Mesenchymal stem cell (in vitro differentiated cells and primary cell): Measurements from ENCODE around the gene SIK3.

ENCODE experiments used
- DNase-seq: peaks from one replicate; pipeline ENCODE4 v3.0.0-alpha.2; 2013
- H2AFZ ChIP-seq: one replicate; pipeline ENCODE4 v1.6.1; 2013; ENCODE audit warnings: low read depth, mild to moderate bottlenecking, control low read depth, inconsistent platforms, low read length, moderate library complexity
- H2AK5ac ChIP-seq: 2 replicates; pipeline ENCODE4 v1.6.1; 2013; ENCODE audit warnings: low read length, moderate library complexity, mild to moderate bottlenecking, inconsistent platforms; ENCODE audit not compliant: severe bottlenecking
- H2BK120ac ChIP-seq: one replicate; pipeline ENCODE4 v1.6.1; 2013; ENCODE audit warnings: low read depth, mild to moderate bottlenecking, inconsistent platforms, low read length, moderate library complexity
- H2BK12ac ChIP-seq, 2 experiments: one replicate each; pipeline ENCODE4 v1.6.1; 2013; ENCODE audit warnings: inconsistent platforms in 2 of 2, low read length in 2 of 2, mild to moderate bottlenecking in 2 of 2, moderate library complexity in 2 of 2, control low read depth in 1 of 2
- H2BK15ac ChIP-seq: one replicate; pipeline ENCODE4 v1.6.1; 2013; ENCODE audit warnings: mild to moderate bottlenecking, low read depth, inconsistent platforms; ENCODE audit not compliant: poor library complexity, severe bottlenecking
- H2BK5ac ChIP-seq: 2 replicates; pipeline ENCODE4 v1.6.1; 2013; ENCODE audit warnings: low read depth, mild to moderate bottlenecking, low read length, control low read depth, inconsistent platforms; ENCODE audit not compliant: poor library complexity, severe bottlenecking
- H3K14ac ChIP-seq, 2 experiments: one replicate each; pipeline ENCODE4 v1.6.1; 2013; ENCODE audit warnings: inconsistent platforms in 2 of 2, low read length in 2 of 2, control low read depth in 1 of 2, mild to moderate bottlenecking in 1 of 2, moderate library complexity in 1 of 2
- H3K18ac ChIP-seq, 2 experiments: one replicate each; pipeline ENCODE4 v1.6.1; 2013; ENCODE audit warnings: inconsistent platforms in 2 of 2, low read length in 2 of 2, control low read depth in 1 of 2, low read depth in 1 of 2, mild to moderate bottlenecking in 1 of 2
- H3K23ac ChIP-seq, 2 experiments: one replicate each; pipeline ENCODE4 v1.6.1; 2013; ENCODE audit warnings: inconsistent platforms in 2 of 2, low read length in 2 of 2, mild to moderate bottlenecking in 2 of 2, moderate library complexity in 2 of 2, control low read depth in 1 of 2
- H3K27ac ChIP-seq: 2 replicates; pipeline ENCODE4 v1.5.1; 2013; ENCODE audit warnings: mild to moderate bottlenecking, moderate library complexity, low read length, control low read depth, inconsistent platforms; ENCODE audit not compliant: poor library complexity, severe bottlenecking
- H3K27me3 ChIP-seq, 2 experiments: 2 replicates each; pipeline versions ENCODE4 v1.6.1 to v1.7.0; 2013; ENCODE audit warnings: low read length in 2 of 2, mild to moderate bottlenecking in 2 of 2, moderate library complexity in 2 of 2, control low read depth in 1 of 2, inconsistent platforms in 1 of 2; ENCODE audit not compliant: control insufficient read depth in 1 of 2, insufficient read depth in 1 of 2
- H3K36me3 ChIP-seq, 2 experiments: 2 replicates each; pipeline versions ENCODE4 v1.6.1 to v1.7.0; 2013; ENCODE audit warnings: low read length in 2 of 2, control low read depth in 1 of 2, inconsistent platforms in 1 of 2, low read depth in 1 of 2, mild to moderate bottlenecking in 1 of 2; ENCODE audit not compliant: insufficient read depth in 2 of 2, control insufficient read depth in 1 of 2
- H3K4ac ChIP-seq, 2 experiments: one replicate each; pipeline ENCODE4 v1.6.1; 2013; ENCODE audit warnings: inconsistent platforms in 2 of 2, low read length in 2 of 2, mild to moderate bottlenecking in 2 of 2, moderate library complexity in 2 of 2, control low read depth in 1 of 2, low read depth in 1 of 2
- H3K4me1 ChIP-seq: 2 replicates; pipeline ENCODE4 v1.6.1; 2013; ENCODE audit warnings: low read depth, low read length, control low read depth; ENCODE audit not compliant: control insufficient read depth, insufficient read depth
- H3K4me2 ChIP-seq: 2 replicates; pipeline ENCODE4 v1.6.1; 2013; ENCODE audit warnings: low read length, mild to moderate bottlenecking, inconsistent platforms; ENCODE audit not compliant: poor library complexity, severe bottlenecking
- H3K4me3 ChIP-seq, 2 experiments: 2 replicates each; pipeline versions ENCODE4 v1.5.1 to v1.7.0; 2013; ENCODE audit warnings: low read length in 2 of 2, mild to moderate bottlenecking in 2 of 2, control low read depth in 1 of 2, low read depth in 1 of 2; ENCODE audit not compliant: insufficient read depth in 1 of 2
- H3K79me1 ChIP-seq: replicated peaks from 2 replicates; pipeline ENCODE4 v1.6.1; 2013; ENCODE audit warnings: mild to moderate bottlenecking, control low read depth, low read length, inconsistent platforms; ENCODE audit not compliant: poor library complexity, severe bottlenecking
- H3K9ac ChIP-seq: 2 replicates; pipeline ENCODE4 v1.7.0; 2013; ENCODE audit warnings: mild to moderate bottlenecking, low read length, moderate library complexity
- H3K9me3 ChIP-seq: 2 replicates; pipeline ENCODE4 v1.7.0; 2013; ENCODE audit warnings: mild to moderate bottlenecking, low read length; ENCODE audit not compliant: control insufficient read depth
- H4K8ac ChIP-seq: one replicate; pipeline ENCODE4 v1.6.1; 2013; ENCODE audit warnings: inconsistent platforms, mild to moderate bottlenecking, low read length, moderate library complexity
- H4K91ac ChIP-seq: one replicate; pipeline ENCODE4 v1.6.1; 2013; ENCODE audit warnings: mild to moderate bottlenecking, low read length, inconsistent platforms
- WGBS: methylation state at CpG from one replicate; pipeline ENCODE4 v1.1.7; 2013; ENCODE audit warnings: mixed read lengths; 5-methylcytosine and 5-hydroxymethylcytosine counted together

Gene SIK3

DNA sequence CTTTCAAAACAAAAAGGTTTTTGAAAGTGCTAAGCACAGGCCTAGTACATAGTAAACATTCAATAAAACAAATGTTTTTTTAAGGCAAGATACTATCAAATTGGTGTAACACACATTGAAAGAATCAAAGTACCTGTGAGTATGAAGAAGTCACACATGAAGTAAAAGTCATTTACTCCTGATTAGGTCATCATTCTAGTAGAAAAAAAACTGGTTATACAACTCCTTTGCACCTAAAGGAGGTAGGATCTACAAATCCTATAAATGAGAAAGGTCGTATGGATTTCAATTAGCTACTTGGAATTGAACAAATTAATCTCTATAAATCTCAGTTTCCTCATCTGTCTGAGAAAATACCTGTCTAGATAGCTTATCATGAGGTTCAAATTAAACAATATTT, 80.8 kb downstream of the SIK3 start:
- H3K4me3 ChIP-seq, result no peak overlapping the region
- H3K18ac ChIP-seq, result no peak overlapping the region
- H2AFZ ChIP-seq, result no peak overlapping the region
- H4K91ac ChIP-seq, result no peak overlapping the region
- H3K27me3 ChIP-seq, result no peaks in the 10 kb centered on the region
- H2BK5ac ChIP-seq, result no peak overlapping the region
- no peaks in the 10 kb centered on the region for H3K36me3 ChIP-seq
- peaks cover 4% of the 10 kb centered on the region for H3K9me3 ChIP-seq
- H3K27ac ChIP-seq, result no peak overlapping the region
- peaks cover 1% of the 10 kb centered on the region for H3K4me1 ChIP-seq
- no peak overlapping the region for H2BK120ac ChIP-seq
- H3K4me2 ChIP-seq, result no peak overlapping the region
- H2BK15ac ChIP-seq, result no peak overlapping the region
- WGBS, result no CpG with 5 or more reads among the region's 1 CpG
- H3K79me1 ChIP-seq, result peaks cover 25% of the 10 kb centered on the region
- no peak overlapping the region for H3K4ac ChIP-seq
- H2AK5ac ChIP-seq, result no peak overlapping the region
- H2BK12ac ChIP-seq, result no peak overlapping the region
- no peak overlapping the region for H3K9ac ChIP-seq
- no peak overlapping the region for H3K23ac ChIP-seq
- DNase-seq, result no peak
- no peak overlapping the region for H3K14ac ChIP-seq
- H4K8ac ChIP-seq, result no peak overlapping the region

DNA sequence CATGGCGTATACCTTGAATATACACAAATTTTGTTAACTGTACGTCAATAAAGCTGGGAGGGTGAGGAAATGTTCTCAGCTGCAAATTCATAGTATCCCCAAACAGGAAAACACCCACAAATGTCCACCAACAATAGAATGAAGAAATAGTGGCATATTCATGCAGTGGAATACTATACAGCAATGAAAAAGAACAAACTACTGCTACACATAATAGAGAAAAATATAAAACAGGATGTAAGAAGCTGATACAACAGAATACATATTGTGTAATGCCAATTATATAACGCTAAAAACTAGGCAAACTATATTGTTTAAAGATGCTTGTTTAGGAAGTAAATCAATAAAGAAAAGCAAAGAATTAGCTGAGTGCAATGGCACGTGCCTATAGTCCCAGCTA, 81.5 kb downstream of the SIK3 start:
- no peak overlapping the region for H3K4me2 ChIP-seq
- WGBS, result 93% methylated on average over 4 of the region's 4 CpGs
- H3K27me3 ChIP-seq, result no peaks in the 10 kb centered on the region

DNA sequence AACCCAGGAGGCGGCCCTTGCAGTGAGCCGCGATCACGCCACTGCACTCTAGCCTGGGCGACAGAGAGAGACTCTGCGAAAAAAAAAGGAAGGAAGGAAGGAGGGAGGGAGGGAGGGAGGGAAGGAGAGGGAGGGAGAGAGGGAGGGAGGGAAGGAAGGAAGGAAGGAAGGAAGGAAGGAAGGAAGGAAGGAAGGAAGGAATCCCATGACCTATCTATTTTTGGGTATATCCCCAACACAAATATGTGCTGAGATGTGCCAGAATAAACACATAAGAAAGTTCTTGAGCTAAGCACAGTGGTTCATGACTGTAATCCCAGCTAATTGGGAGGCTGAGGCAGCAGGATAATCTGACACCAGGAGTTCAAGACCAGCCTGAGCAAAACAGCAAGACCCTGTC, 82.0 kb downstream of the SIK3 start:
- H2BK5ac ChIP-seq, result no peak overlapping the region
- H2BK12ac ChIP-seq, result no peak overlapping the region
- peaks cover 26% of the 10 kb centered on the region for H3K79me1 ChIP-seq
- no peak overlapping the region for H2AK5ac ChIP-seq
- no peaks in the 10 kb centered on the region for H3K27me3 ChIP-seq
- no peak overlapping the region for H3K14ac ChIP-seq
- no peak overlapping the region for H3K4ac ChIP-seq
- no peaks in the 10 kb centered on the region for H3K36me3 ChIP-seq
- H3K4me1 ChIP-seq, result peaks cover 4% of the 10 kb centered on the region
- no peak overlapping the region for H3K4me3 ChIP-seq
- H3K27ac ChIP-seq, result no peak overlapping the region
- no peak overlapping the region for H4K91ac ChIP-seq
- DNase-seq, result no peak
- H3K9me3 ChIP-seq, result peaks cover 4% of the 10 kb centered on the region
- H3K18ac ChIP-seq, result no peak overlapping the region
- no peak overlapping the region for H2AFZ ChIP-seq
- H2BK15ac ChIP-seq, result no peak overlapping the region
- no peak overlapping the region for H4K8ac ChIP-seq
- no peak overlapping the region for H2BK120ac ChIP-seq
- H3K23ac ChIP-seq, result no peak overlapping the region
- no peak overlapping the region for H3K4me2 ChIP-seq
- no peak overlapping the region for H3K9ac ChIP-seq
- 98% methylated on average over 6 of the region's 6 CpGs for WGBS

More for the DNA sequence above, 81.5 kb downstream of the SIK3 start:
- no peak overlapping the region for H3K14ac ChIP-seq
- no peak overlapping the region for H3K4me3 ChIP-seq
- no peak overlapping the region for H2BK120ac ChIP-seq
- peaks cover 4% of the 10 kb centered on the region for H3K9me3 ChIP-seq
- peaks cover 29% of the 10 kb centered on the region for H3K79me1 ChIP-seq
- no peak overlapping the region for H2AFZ ChIP-seq
- H4K8ac ChIP-seq, result no peak overlapping the region
- no peak overlapping the region for H2BK15ac ChIP-seq
- peaks cover 3% of the 10 kb centered on the region for H3K4me1 ChIP-seq
- H3K4ac ChIP-seq, result no peak overlapping the region
- no peak overlapping the region for H2BK12ac ChIP-seq
- H3K27ac ChIP-seq, result no peak overlapping the region
- no peak overlapping the region for H4K91ac ChIP-seq
- no peak overlapping the region for H3K23ac ChIP-seq
- H3K18ac ChIP-seq, result no peak overlapping the region
- no peak for DNase-seq
- H3K36me3 ChIP-seq, result no peaks in the 10 kb centered on the region
- H2BK5ac ChIP-seq, result no peak overlapping the region
- no peak overlapping the region for H2AK5ac ChIP-seq
- no peak overlapping the region for H3K9ac ChIP-seq

DNA sequence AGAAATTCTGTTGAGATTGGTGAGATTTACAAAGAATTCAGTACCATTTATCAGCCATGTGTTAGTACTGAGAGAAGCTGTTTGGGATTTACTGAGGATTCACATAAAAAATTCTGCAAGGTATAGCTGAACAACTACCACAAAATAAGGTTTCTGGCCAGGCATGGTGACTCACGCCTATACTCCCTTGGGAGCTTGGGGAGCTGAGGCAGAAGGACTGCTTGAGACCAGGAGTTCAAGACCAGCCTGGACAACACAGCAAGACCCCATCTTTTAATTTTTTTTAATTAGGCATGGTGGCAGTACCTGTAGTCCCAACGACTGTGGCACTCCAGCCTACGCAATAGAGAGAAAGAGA, 86.7 kb downstream of the SIK3 start:
- Histone ChIP-seq H2BK12ac (no peak overlapping the region), H3K79me1 (peaks cover 22% of the 10 kb centered on the region), H2BK5ac (no peak overlapping the region), H3K14ac (no peak overlapping the region), H3K18ac (no peak overlapping the region), H3K4me1 (peaks cover 8% of the 10 kb centered on the region), H3K23ac (no peak overlapping the region), H3K9me3 (no peaks in the 10 kb centered on the region), H3K36me3 (no peaks in the 10 kb centered on the region), H4K8ac (no peak overlapping the region), H3K27me3 (no peaks in the 10 kb centered on the region), H2AK5ac (no peak overlapping the region), H3K4ac (no peak overlapping the region), H3K27ac (no peak overlapping the region), H4K91ac (no peak overlapping the region), H2BK120ac (no peak overlapping the region), H2BK15ac (no peak overlapping the region), H3K4me3 (no peak overlapping the region), H3K9ac (peak overlapping the region; percentile 70), H2AFZ (no peak overlapping the region), H3K4me2 (no peak overlapping the region)
- 93% methylated on average over 3 of the region's 3 CpGs for WGBS
- DNase-seq, result no peak
